Esophagus squamous epithelium (tissue), 5 donors: Measurements from ENCODE around the gene CCNI. TPM values are rescaled to one million over a fixed set of nuclear protein-coding genes. Genes with fewer than 3 reads are reported as not detected.
"Not testable (repeated sequence)": the region's sequence is repeated elsewhere in the genome, so short reads cannot be mapped to it uniquely, and the experiment has no call there.

Experiments
- DNase-seq: peaks from one replicate; lab custom pipeline; 2025; lab: John Stamatoyannopoulos, UW
- H3K27ac ChIP-seq, 4 donors: fragments of 200-600 bp; sonication (generic); one replicate each; pipeline ENCODE4 v1.5.1; 2016 to 2019; ENCODE audit warnings: mild to moderate bottlenecking in 1 of 4
- H3K27me3 ChIP-seq, 4 donors: fragments of 200-600 bp; sonication (generic); 1 replicate in 3 of 4; 2 replicates in 1 of 4; pipeline versions ENCODE4 v1.5.1 to v1.6.0; 2017 to 2021; ENCODE audit warnings: antibody characterized with exemption in 1 of 4
- H3K36me3 ChIP-seq, 3 donors: fragments of 200-600 bp; sonication (generic); one replicate each; pipeline ENCODE4 v1.5.1; 2016 to 2019
- H3K4me1 ChIP-seq, 3 donors: fragments of 200-600 bp; sonication (generic); one replicate each; pipeline ENCODE4 v1.5.1; 2017 to 2019
- H3K4me3 ChIP-seq, 4 donors: fragments of 200-600 bp; sonication (generic); 1 replicate in 3 of 4; 2 replicates in 1 of 4; pipeline ENCODE4 v1.5.1; 2016 to 2019; ENCODE audit warnings: mild to moderate bottlenecking in 2 of 4, moderate library complexity in 1 of 4
- H3K9me3 ChIP-seq, 3 donors: fragments of 200-600 bp; sonication (generic); one replicate each; pipeline ENCODE4 v1.5.1; 2016 to 2019
- POLR2A ChIP-seq, 4 donors: fragments of 450-650 bp; IDR thresholded peaks; one replicate each; pipeline ENCODE4 v1.6.1; 2017; ENCODE audit warnings: antibody characterized with exemption in 4 of 4, mild to moderate bottlenecking in 4 of 4, moderate library complexity in 3 of 4
- WGBS, 2 donors: methylation state at CpG; one replicate each; pipeline ENCODE4 v1.1.5; 2018; 5-methylcytosine and 5-hydroxymethylcytosine counted together
- intact Hi-C: fragments of 100-400 bp; cut with DNase I; formaldehyde crosslinking; loops from one replicate; pipeline ENCODE4 v1.15.0; 2022
- total RNA-seq, 4 donors: library from RNA; depleted of rRNA; stranded (reverse); fragments of >200 nt; gene quantifications; one replicate each; pipeline ENCODE4 v1.1.0, GENCODE V29; 2016
- TF ChIP-seq, protein P1 (sequence below), 6 experiments: fragments of 450-650 bp in 4 of 6; fragments of 200-600 bp in 2 of 6; sonication (generic) in 2 of 6; IDR thresholded peaks; one replicate each; pipeline ENCODE4 v1.5.1; 2016 to 2019; ENCODE audit warnings: antibody characterized with exemption in 6 of 6, mild to moderate bottlenecking in 4 of 6, moderate library complexity in 4 of 6
- donor health status: DM: yes; HTN: yes; CAD: no.

CCNI gene
- total RNA-seq, 4 donors from 2014 or later = 123 to 282 (median 159) TPM

DNA sequence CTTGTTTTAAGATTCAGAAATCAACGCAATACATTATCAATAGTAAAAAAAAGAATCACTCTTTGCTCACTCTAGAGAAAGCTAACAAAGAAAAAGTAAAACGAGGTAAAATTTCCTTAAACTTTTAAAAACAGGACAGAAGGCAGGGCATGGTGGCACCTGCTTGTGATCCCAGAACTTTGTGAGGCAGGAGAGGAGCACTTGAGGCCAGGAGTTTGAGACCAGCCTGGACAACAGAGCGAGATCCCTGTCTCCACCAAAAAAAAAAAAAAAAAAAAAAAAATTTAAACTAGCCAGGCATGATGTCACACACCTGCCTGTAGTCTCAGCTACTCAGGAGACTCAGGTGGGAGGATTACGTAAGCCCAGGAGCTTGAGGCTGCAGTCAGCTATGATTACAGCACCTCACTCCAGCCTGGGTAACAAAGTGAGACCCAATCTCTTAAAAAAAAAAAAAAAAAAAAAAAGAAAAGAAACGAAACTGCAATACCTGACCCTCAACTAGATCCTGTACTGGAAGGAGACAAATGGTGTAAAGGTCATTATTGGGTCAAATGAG is 3.5 kb downstream of the CCNI start:
- Histone ChIP-seq H3K4me3 (peak overlapping the region in 3 of 4 donors; percentile 83 to 97 (median 96)), H3K27me3 (no peaks in the 10 kb centered on the region), H3K9me3 (no peaks in the 10 kb centered on the region), H3K4me1 (peaks cover 18 to 80% (median 32%) of the 10 kb centered on the region in 3 donors), H3K36me3 (peaks cover 0 to 6% (median 0%) of the 10 kb centered on the region in 3 donors), H3K27ac (peak overlapping the region in 2 of 4 donors; percentile 98 to 100)
- WGBS, 2 donors = 36 to 51% methylated on average over 5 of the region's 5 CpGs
- intact Hi-C loops = no loop called here
- no peak for DNase-seq
- TF ChIP-seq, protein P1, sequence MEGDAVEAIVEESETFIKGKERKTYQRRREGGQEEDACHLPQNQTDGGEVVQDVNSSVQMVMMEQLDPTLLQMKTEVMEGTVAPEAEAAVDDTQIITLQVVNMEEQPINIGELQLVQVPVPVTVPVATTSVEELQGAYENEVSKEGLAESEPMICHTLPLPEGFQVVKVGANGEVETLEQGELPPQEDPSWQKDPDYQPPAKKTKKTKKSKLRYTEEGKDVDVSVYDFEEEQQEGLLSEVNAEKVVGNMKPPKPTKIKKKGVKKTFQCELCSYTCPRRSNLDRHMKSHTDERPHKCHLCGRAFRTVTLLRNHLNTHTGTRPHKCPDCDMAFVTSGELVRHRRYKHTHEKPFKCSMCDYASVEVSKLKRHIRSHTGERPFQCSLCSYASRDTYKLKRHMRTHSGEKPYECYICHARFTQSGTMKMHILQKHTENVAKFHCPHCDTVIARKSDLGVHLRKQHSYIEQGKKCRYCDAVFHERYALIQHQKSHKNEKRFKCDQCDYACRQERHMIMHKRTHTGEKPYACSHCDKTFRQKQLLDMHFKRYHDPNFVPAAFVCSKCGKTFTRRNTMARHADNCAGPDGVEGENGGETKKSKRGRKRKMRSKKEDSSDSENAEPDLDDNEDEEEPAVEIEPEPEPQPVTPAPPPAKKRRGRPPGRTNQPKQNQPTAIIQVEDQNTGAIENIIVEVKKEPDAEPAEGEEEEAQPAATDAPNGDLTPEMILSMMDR (IDR thresholded peaks at IDR 0.05) = no peak
- TF ChIP-seq POLR2A (IDR thresholded peaks at IDR 0.05) = no peak

GRCh38 chr4:77069514-77069913 is 6.3 kb downstream of the CCNI start:
- WGBS, 2 donors = 72 to 74% methylated on average over 2 to 3 of the region's 3 CpGs
- not testable (repeated sequence) for DNase-seq

GRCh38 chr4:77065382-77065781 is 10.4 kb downstream of the CCNI start:
- intact Hi-C loops = no loop called here

More at GRCh38 chr4:77069514-77069913, 6.3 kb downstream of the CCNI start:
- H3K27me3 ChIP-seq, H3K4me3 ChIP-seq, intact Hi-C loops, H3K9me3 ChIP-seq: not testable (repeated sequence)
- H3K4me1 ChIP-seq = peaks cover 17 to 71% (median 26%) of the 10 kb centered on the region in 3 donors
- peak overlapping the region in 1 of 4 donors; percentile 38 for H3K27ac ChIP-seq
- peaks cover 0 to 24% (median 15%) of the 10 kb centered on the region in 3 donors for H3K36me3 ChIP-seq

DNA sequence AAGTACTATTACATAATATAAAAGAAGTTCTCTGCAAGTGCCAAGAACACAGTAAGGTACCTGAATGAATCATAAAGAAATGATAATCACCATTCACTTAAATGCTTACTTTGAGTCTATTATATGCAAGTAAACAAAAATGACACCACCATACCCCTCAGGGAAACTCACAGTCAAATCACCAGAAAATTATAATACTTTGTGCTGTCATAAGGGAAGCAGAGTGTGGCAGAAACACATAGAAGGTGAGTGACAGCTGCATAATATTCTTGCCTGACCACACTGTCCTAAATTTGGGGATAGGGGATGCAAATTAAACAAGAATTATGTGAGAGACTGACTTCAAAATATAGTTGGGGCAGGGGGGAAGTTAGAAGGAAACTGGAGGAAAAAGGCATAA is 12.9 kb downstream of the CCNI start:
- H3K4me3 ChIP-seq = no peak overlapping the region
- peaks cover 4 to 82% (median 41%) of the 10 kb centered on the region in 3 donors for H3K36me3 ChIP-seq
- TF ChIP-seq, protein P1 (IDR thresholded peaks at IDR 0.05) = no peak
- no peak for TF ChIP-seq POLR2A (IDR thresholded peaks at IDR 0.05)
- H3K27me3 ChIP-seq = no peaks in the 10 kb centered on the region
- intact Hi-C loops = no loop called here
- no peak for DNase-seq
- H3K4me1 ChIP-seq = peaks cover 0 to 14% (median 0%) of the 10 kb centered on the region in 3 donors
- H3K9me3 ChIP-seq = no peaks in the 10 kb centered on the region
- H3K27ac ChIP-seq = no peak overlapping the region

More at GRCh38 chr4:77065382-77065781, 10.4 kb downstream of the CCNI start:
- Histone ChIP-seq H3K36me3 (peaks cover 4 to 65% (median 36%) of the 10 kb centered on the region in 3 donors), H3K9me3 (no peaks in the 10 kb centered on the region), H3K4me1 (peaks cover 0 to 38% (median 5%) of the 10 kb centered on the region in 3 donors), H3K27ac (no peak overlapping the region), H3K4me3 (no peak overlapping the region), H3K27me3 (no peaks in the 10 kb centered on the region)
- DNase-seq = no peak
- TF ChIP-seq POLR2A (IDR thresholded peaks at IDR 0.05) = no peak
- TF ChIP-seq, protein P1 (IDR thresholded peaks at IDR 0.05) = no peak
- WGBS, 2 donors = 93 to 100% methylated on average over 1 of the region's 1 CpG

DNA sequence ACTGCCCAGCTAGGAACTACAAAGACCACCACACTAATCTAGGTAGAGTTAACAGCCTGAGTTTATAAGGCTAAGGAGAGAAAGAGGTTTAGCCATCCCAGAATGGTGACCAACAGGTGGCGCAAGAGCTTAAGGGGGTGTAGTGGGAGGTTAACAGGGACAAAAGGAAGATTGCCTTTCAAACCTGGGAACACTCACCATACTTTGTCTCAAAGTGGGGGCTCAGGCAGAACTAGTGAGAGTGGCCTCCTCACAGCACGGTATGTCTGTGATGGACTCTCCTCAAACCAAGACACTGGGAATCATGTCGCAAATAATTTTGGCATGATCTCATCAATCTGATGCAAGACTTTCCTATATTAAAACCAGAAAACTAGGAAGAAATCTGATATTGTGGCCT is 23.4 kb downstream of the CCNI start:
- WGBS, 2 donors = 79 to 92% methylated on average over 3 of the region's 3 CpGs
- H3K4me3 ChIP-seq = no peak overlapping the region
- H3K36me3 ChIP-seq = peaks cover 11 to 96% (median 13%) of the 10 kb centered on the region in 3 donors
- intact Hi-C loops = no loop called here
- H3K27me3 ChIP-seq = no peaks in the 10 kb centered on the region
- no peak for DNase-seq
- no peak for TF ChIP-seq POLR2A (IDR thresholded peaks at IDR 0.05)
- TF ChIP-seq, protein P1 (IDR thresholded peaks at IDR 0.05) = peak; percentile 27 to 57 (median 34)
- H3K9me3 ChIP-seq = no peaks in the 10 kb centered on the region
- no peak overlapping the region for H3K27ac ChIP-seq
- peaks cover 0 to 23% (median 0%) of the 10 kb centered on the region in 3 donors for H3K4me1 ChIP-seq
